SU-DHL-6 (cell line): ENCODE data around the gene TTN.

Source experiments
- H2AFZ ChIP-seq: fragments of 200-600 bp; sonication (generic); 2 replicates; pipeline ENCODE4 v1.6.1; 2014; ENCODE audit warnings: low read depth, mild to moderate bottlenecking, moderate library complexity, mixed read lengths, antibody characterized with exemption, low read length; ENCODE audit not compliant: severe bottlenecking
- H3F3A ChIP-seq: fragments of 200-600 bp; shearing (Covaris generic); 2 replicates; pipeline ENCODE4 v1.6.0; 2016; ENCODE audit warnings: antibody characterized with exemption, mild to moderate bottlenecking; ENCODE audit not compliant: insufficient read depth
- H3K27ac ChIP-seq: fragments of 200-600 bp; sonication (generic); 2 replicates; pipeline ENCODE4 v1.5.1; 2016; ENCODE audit warnings: low read depth, mild to moderate bottlenecking, low read length, moderate library complexity, mixed read lengths
- H3K27me3 ChIP-seq: fragments of 200-600 bp; sonication (generic), shearing (Covaris generic); 2 replicates; pipeline ENCODE4 v1.6.0; 2014; ENCODE audit warnings: mild to moderate bottlenecking, low read length
- H3K36me3 ChIP-seq: fragments of 200-600 bp; sonication (generic); 2 replicates; pipeline ENCODE4 v1.6.1; 2014; ENCODE audit warnings: mild to moderate bottlenecking, low read length, mixed read lengths
- H3K4me2 ChIP-seq: fragments of 300-600, 200-600 bp; shearing (Covaris generic), sonication (generic); 2 replicates; pipeline ENCODE4 v1.6.0; 2014; ENCODE audit warnings: low read length, low read depth, mild to moderate bottlenecking; ENCODE audit not compliant: poor library complexity, severe bottlenecking
- H3K4me3 ChIP-seq: fragments of 200-600 bp; sonication (generic); 2 replicates; pipeline ENCODE4 v1.5.1; 2014; ENCODE audit warnings: antibody characterized with exemption, low read length, mild to moderate bottlenecking, mixed read lengths; ENCODE audit not compliant: insufficient read depth, poor library complexity, severe bottlenecking
- H3K79me2 ChIP-seq: fragments of 200-600 bp; sonication (generic); 2 replicates; pipeline ENCODE4 v1.6.1; 2014; ENCODE audit warnings: mild to moderate bottlenecking, low read length, moderate library complexity; ENCODE audit not compliant: insufficient read depth
- H3K9ac ChIP-seq: fragments of 200-600 bp; sonication (generic); 2 replicates; pipeline ENCODE4 v1.7.0; 2014; ENCODE audit warnings: mild to moderate bottlenecking, low read length
- H3K9me2 ChIP-seq: fragments of 200-600 bp; sonication (generic); replicated peaks from 2 replicates; pipeline ENCODE4 v1.6.1; 2014; ENCODE audit warnings: low read length; ENCODE audit not compliant: insufficient read depth
- H3K9me3 ChIP-seq: fragments of 200-600 bp; sonication (generic); 2 replicates; pipeline ENCODE4 v1.6.1; 2014; ENCODE audit warnings: low read length, mixed read lengths; ENCODE audit not compliant: insufficient read depth
- H4K20me1 ChIP-seq: fragments of 200-600 bp; sonication (generic); 2 replicates; pipeline ENCODE4 v1.6.1; 2014; ENCODE audit warnings: low read depth, mild to moderate bottlenecking, antibody characterized with exemption, low read length, moderate library complexity, mixed read lengths
- CTCF ChIP-seq: fragments of 200-600 bp; sonication (generic); IDR thresholded peaks from one replicate; pipeline ENCODE4 v1.5.1; 2017; ENCODE audit warnings: antibody characterized with exemption, mild to moderate bottlenecking, low read length, moderate library complexity; ENCODE audit not compliant: insufficient read depth, poor library complexity, severe bottlenecking
- EZH2phosphoT487 ChIP-seq: fragments of 200-600 bp; sonication (generic), shearing (Covaris generic); conservative IDR thresholded peaks from 2 replicates; pipeline ENCODE4 v1.6.1; 2018; ENCODE audit warnings: mild to moderate bottlenecking, antibody characterized with exemption, low read length, moderate library complexity, mixed read lengths

The TTN gene

GRCh38 chr2:178536037-178536436, 271.2 kb downstream of the TTN start:
- no peak overlapping the region for H3K9ac ChIP-seq
- no peak overlapping the region for H3K27ac ChIP-seq
- no peak overlapping the region for H3K4me3 ChIP-seq
- H3K36me3 ChIP-seq = peaks cover 7% of the 10 kb centered on the region; the same call in 1 of the 2 replicates
- H3K9me3 ChIP-seq = no peaks in the 10 kb centered on the region
- no peaks in the 10 kb centered on the region; the same call in 1 of the 2 replicates for H3K79me2 ChIP-seq
- H3K9me2 ChIP-seq = no peaks in the 10 kb centered on the region
- no peaks in the 10 kb centered on the region for H3F3A ChIP-seq
- H3K4me2 ChIP-seq = no peak overlapping the region
- H2AFZ ChIP-seq = no peak overlapping the region
- H3K27me3 ChIP-seq = no peaks in the 10 kb centered on the region
- TF ChIP-seq CTCF (no peak), EZH2phosphoT487 (no peak)
- H4K20me1 ChIP-seq = no peaks in the 10 kb centered on the region

GRCh38 chr2:178531168-178531567, 276.1 kb downstream of the TTN start:
- peaks cover 47% of the 10 kb centered on the region for H3K79me2 ChIP-seq
- H3K27me3 ChIP-seq = no peaks in the 10 kb centered on the region
- H3K36me3 ChIP-seq = no peaks in the 10 kb centered on the region; the same call in 1 of the 2 replicates
- no peak overlapping the region for H3K27ac ChIP-seq
- no peaks in the 10 kb centered on the region for H3K9me3 ChIP-seq
- H3K9me2 ChIP-seq = no peaks in the 10 kb centered on the region
- no peak overlapping the region for H2AFZ ChIP-seq
- TF ChIP-seq EZH2phosphoT487 = no peak
- no peak for TF ChIP-seq CTCF
- no peaks in the 10 kb centered on the region; the same call in 1 of the 2 replicates for H4K20me1 ChIP-seq
- no peaks in the 10 kb centered on the region for H3F3A ChIP-seq
- no peak overlapping the region for H3K9ac ChIP-seq
- H3K4me3 ChIP-seq = no peak overlapping the region
- H3K4me2 ChIP-seq = no peak overlapping the region

DNA sequence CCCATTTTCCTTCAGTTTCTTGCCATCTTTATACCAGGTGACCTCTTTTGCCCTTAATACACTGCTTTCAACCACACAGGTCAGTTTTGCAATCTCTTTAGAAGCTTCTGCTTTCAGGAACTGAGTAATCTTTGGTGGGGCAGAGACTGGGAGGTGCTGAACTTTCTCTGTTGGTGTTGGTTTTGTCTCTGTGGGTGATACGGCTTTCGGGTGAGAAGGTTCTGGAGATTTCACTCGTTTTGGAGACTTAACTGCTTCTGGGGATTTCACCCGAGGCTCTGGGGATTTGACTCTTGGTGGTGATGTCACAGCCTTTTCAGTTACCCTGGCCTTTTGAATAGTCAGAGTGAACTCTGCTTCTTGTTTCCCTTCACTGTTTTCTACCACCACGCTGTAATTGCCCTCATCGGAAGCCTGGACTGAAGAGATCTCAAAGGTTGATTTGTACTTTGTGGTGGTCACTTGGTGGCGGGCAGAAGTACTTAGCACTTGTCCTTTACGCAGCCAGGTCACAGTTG, 276.5 kb downstream of the TTN start:
- H3K9me2 ChIP-seq = no peaks in the 10 kb centered on the region
- no peak overlapping the region for H3K27ac ChIP-seq
- TF ChIP-seq CTCF (no peak), EZH2phosphoT487 (no peak)
- no peak overlapping the region for H3K9ac ChIP-seq
- H3F3A ChIP-seq = no peaks in the 10 kb centered on the region
- no peaks in the 10 kb centered on the region for H3K9me3 ChIP-seq
- no peaks in the 10 kb centered on the region; the same call in 1 of the 2 replicates for H3K36me3 ChIP-seq
- no peak overlapping the region for H3K4me3 ChIP-seq
- H3K4me2 ChIP-seq = no peak overlapping the region
- peaks cover 52% of the 10 kb centered on the region for H3K79me2 ChIP-seq
- H2AFZ ChIP-seq = no peak overlapping the region
- H3K27me3 ChIP-seq = no peaks in the 10 kb centered on the region
- H4K20me1 ChIP-seq = no peaks in the 10 kb centered on the region; the same call in 1 of the 2 replicates
